T-cell (primary cell): ENCODE data around the gene VSTM2B. TPM values are rescaled to one million over a fixed set of nuclear protein-coding genes. Genes with fewer than 3 reads are reported as not detected.

ENCODE experiments used
- ATAC-seq, 4 experiments: fragments of 200-7000 bp in 3 of 4; fragments of 150-1000 bp in 1 of 4; cut with Tn5 transposase; replicated peaks in 1 of 4; 1 replicate in 3 of 4; 2 replicates in 1 of 4; pipeline ENCODE4 v1.10.0; 2021; ENCODE audit warnings: moderate library complexity in 3 of 4, mild to moderate bottlenecking in 2 of 4, moderate number of reproducible peaks in 1 of 4
- CTCF ChIA-PET, 2 donors: fragments of 300-600 bp; sonication (Branson Sonifier 250); formaldehyde crosslinking; loops; one replicate each; lab custom pipeline; 2022; ENCODE audit warnings: antibody characterized with exemption in 2 of 2; lab: Charles Lee
- POLR2A ChIA-PET, 2 donors: fragments of 300-600 bp; sonication (Branson Sonifier 250); formaldehyde crosslinking; loops; one replicate each; lab custom pipeline; 2022; ENCODE audit warnings: antibody characterized with exemption in 2 of 2; lab: Charles Lee
- DNase-seq, 35 experiments: peaks; one replicate each; pipeline versions ENCODE4 v3.0.0 to v3.0.0-alpha.2; 2013 to 2023
- H3K27ac ChIP-seq: one replicate; pipeline ENCODE4 v1.5.1; 2013; ENCODE audit warnings: low read length
- H3K27me3 ChIP-seq, 2 experiments: replicated peaks in 1 of 2; 1 replicate in 1 of 2; 2 replicates in 1 of 2; pipeline versions ENCODE4 v1.6.1 to v1.7.0; 2013; ENCODE audit warnings: low read length in 1 of 2, mixed read lengths in 1 of 2; ENCODE audit not compliant: control insufficient read depth in 2 of 2, insufficient read depth in 2 of 2; ENCODE audit errors: extremely low read depth in 1 of 2
- H3K36me3 ChIP-seq, 2 donors: 1 replicate in 1 of 2; 2 replicates in 1 of 2; pipeline versions ENCODE4 v1.6.1 to v1.7.0; 2013; ENCODE audit warnings: low read length in 1 of 2; ENCODE audit not compliant: control insufficient read depth in 2 of 2, insufficient read depth in 1 of 2; ENCODE audit errors: extremely low read depth in 1 of 2
- H3K4me1 ChIP-seq, 2 experiments: 1 replicate in 1 of 2; 2 replicates in 1 of 2; pipeline versions ENCODE4 v1.6.1 to v1.7.0; 2013; ENCODE audit warnings: low read length in 2 of 2, mixed read lengths in 1 of 2; ENCODE audit not compliant: insufficient read depth in 2 of 2, control insufficient read depth in 1 of 2; ENCODE audit errors: extremely low read depth in 1 of 2
- H3K4me3 ChIP-seq, 2 donors: 1 replicate in 1 of 2; 2 replicates in 1 of 2; pipeline versions ENCODE4 v1.5.1 to v1.7.0; 2013; ENCODE audit warnings: mild to moderate bottlenecking in 2 of 2, low read length in 1 of 2, moderate library complexity in 1 of 2; ENCODE audit not compliant: control insufficient read depth in 1 of 2; ENCODE audit errors: extremely low read depth in 1 of 2
- H3K9me3 ChIP-seq: 2 replicates; pipeline ENCODE4 v1.7.0; 2013
- H3K27ac Mint-ChIP-seq, 2 donors: one replicate each; pipeline ENCODE4 v1.8.0; 2020 to 2021; ENCODE audit warnings: mild to moderate bottlenecking in 2 of 2, mixed read lengths in 2 of 2
- H3K27me3 Mint-ChIP-seq, 2 donors: one replicate each; pipeline ENCODE4 v1.8.0; 2021 to 2022; ENCODE audit warnings: mixed read lengths in 2 of 2
- H3K36me3 Mint-ChIP-seq: one replicate; pipeline ENCODE4 v1.8.0; 2021; ENCODE audit warnings: mixed read lengths
- H3K4me1 Mint-ChIP-seq, 3 donors: one replicate each; pipeline ENCODE4 v1.8.0; 2020 to 2022; ENCODE audit warnings: mixed read lengths in 3 of 3, mild to moderate bottlenecking in 1 of 3
- H3K4me3 Mint-ChIP-seq, 3 donors: one replicate each; pipeline ENCODE4 v1.8.0; 2020 to 2022; ENCODE audit warnings: mild to moderate bottlenecking in 3 of 3, mixed read lengths in 3 of 3, moderate library complexity in 3 of 3
- H3K9me3 Mint-ChIP-seq, 3 donors: one replicate each; pipeline ENCODE4 v1.8.0; 2020 to 2022; ENCODE audit warnings: mixed read lengths in 3 of 3
- WGBS: methylation state at CpG from one replicate; pipeline ENCODE4 v1.1.5; 2013; ENCODE audit warnings: missing lambda C conversion rate; ENCODE audit not compliant: insufficient coverage; 5-methylcytosine and 5-hydroxymethylcytosine counted together
- total RNA-seq, 35 experiments: library from RNA in 6 of 35; stranded (reverse) in 6 of 35; fragments of 120-200 nt in 1 of 35; gene quantifications; one replicate each; pipeline versions ENCODE4 v1.2.1 to v1.2.4 and lab custom pipeline; 2013 to 2026

The VSTM2B gene
- total RNA-seq, 5 donors from 2014 or later (not counting 1 experiment from before 2014, with no cell fraction given), result not detected

DNA sequence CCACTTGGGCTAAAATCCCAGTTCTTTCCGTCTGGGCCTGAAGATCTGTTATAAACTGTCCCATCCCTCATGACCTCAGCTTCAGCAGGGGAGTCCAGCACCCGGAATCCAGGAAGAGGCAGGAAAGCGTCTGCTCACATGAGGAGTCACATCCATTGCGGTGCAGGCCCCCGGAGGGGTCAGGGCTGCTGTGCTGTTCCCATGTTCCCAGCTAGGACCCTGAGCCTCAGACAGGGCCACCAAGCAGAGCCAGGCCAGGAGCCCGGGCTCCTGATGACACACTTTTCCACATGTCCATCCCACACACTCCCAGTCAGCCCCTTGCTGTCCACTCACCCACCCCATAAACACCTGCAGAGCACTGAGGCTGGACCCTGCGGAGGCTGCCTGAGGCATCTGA is 45.3 kb upstream of the VSTM2B start:
- H3K4me3 Mint-ChIP-seq, result no peak overlapping the region
- Histone ChIP-seq H3K27me3 (peaks cover 0 to 64% of the 10 kb centered on the region in 2 experiments), H3K4me1 (no peaks in the 10 kb centered on the region), H3K9me3 (no peaks in the 10 kb centered on the region), H3K27ac (no peak overlapping the region), H3K4me3 (no peak overlapping the region), H3K36me3 (no peaks in the 10 kb centered on the region)
- no peak overlapping the region for H3K27ac Mint-ChIP-seq
- H3K9me3 Mint-ChIP-seq, result peaks cover 0 to 21% (median 10%) of the 10 kb centered on the region in 3 donors
- DNase-seq (no peak), ATAC-seq (no peak)
- peaks cover 24% of the 10 kb centered on the region in 2 donors for H3K27me3 Mint-ChIP-seq
- ChIA-PET CTCF (no interaction called here), POLR2A (no interaction called here)
- H3K36me3 Mint-ChIP-seq, result no peaks in the 10 kb centered on the region
- 64% methylated on average over 6 of the region's 7 CpGs for WGBS
- no peaks in the 10 kb centered on the region for H3K4me1 Mint-ChIP-seq

DNA sequence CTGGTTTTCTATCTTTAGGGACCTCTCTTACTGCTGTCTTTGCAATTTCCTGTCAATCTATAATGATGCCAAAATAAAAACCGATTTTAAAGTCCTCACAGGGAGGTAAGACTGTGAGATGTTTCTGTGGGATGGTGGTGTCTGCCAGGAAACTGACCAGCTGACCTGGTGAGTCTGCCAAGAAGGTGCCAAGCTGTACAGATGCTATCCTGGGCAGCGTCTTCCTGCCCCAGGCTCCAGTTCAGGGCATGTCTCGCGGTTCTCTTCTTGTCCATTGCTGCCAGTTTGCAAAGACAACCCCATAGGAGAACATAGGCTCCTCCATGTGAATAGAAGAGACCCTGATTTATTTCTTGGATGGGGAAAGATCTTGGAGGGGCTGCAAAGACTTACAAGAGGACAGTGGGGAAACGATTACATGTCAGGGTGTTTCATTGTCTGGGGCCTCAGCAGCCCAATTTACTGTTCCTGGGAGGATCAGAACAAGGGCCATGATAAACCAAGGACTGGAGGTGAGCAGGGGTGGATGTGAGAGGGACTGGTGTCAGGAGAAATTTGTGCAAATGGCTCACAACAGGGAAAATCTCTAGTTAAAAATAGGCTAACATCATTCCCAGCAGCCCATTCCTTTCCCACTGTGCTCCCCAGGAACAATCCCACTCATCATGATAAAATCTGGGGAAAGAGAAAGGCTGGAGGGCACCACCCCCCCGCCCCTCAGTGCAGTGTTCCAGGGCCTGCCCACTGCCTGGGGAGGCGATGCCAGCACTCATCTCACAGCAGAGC is 42.7 kb upstream of the VSTM2B start:
- H3K4me1 Mint-ChIP-seq, result no peaks in the 10 kb centered on the region
- ChIA-PET CTCF (no interaction called here), POLR2A (no interaction called here)
- H3K4me3 Mint-ChIP-seq, result no peak overlapping the region
- no peaks in the 10 kb centered on the region for H3K36me3 Mint-ChIP-seq
- H3K9me3 Mint-ChIP-seq, result peaks cover 0 to 21% (median 10%) of the 10 kb centered on the region in 3 donors
- 69% methylated on average over 4 of the region's 7 CpGs for WGBS
- Histone ChIP-seq H3K27ac (no peak overlapping the region), H3K27me3 (peaks cover 0 to 55% of the 10 kb centered on the region in 2 experiments), H3K4me3 (no peak overlapping the region), H3K36me3 (no peaks in the 10 kb centered on the region), H3K9me3 (no peaks in the 10 kb centered on the region), H3K4me1 (no peaks in the 10 kb centered on the region)
- H3K27me3 Mint-ChIP-seq, result peaks cover 19 to 23% of the 10 kb centered on the region in 2 donors
- ATAC-seq (no peak), DNase-seq (no peak)
- no peak overlapping the region for H3K27ac Mint-ChIP-seq

DNA sequence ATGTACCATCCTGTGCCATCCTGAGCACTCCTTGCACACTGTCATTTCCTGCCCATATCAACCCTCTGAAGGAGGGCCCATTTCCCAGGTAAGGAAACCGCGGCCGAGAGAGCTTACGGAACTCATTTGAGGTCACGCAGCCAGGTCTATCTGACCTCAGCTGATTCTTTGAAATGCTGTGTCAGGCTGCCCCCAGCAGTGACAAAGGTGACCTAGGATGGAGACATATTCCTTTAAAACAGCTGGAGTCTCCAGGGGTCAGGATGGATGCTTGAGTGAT is 42.2 kb upstream of the VSTM2B start:
- no peak for ATAC-seq
- Histone ChIP-seq H3K27ac (no peak overlapping the region), H3K27me3 (peaks cover 0 to 57% of the 10 kb centered on the region in 2 experiments), H3K36me3 (no peaks in the 10 kb centered on the region), H3K4me1 (no peaks in the 10 kb centered on the region), H3K9me3 (no peaks in the 10 kb centered on the region), H3K4me3 (no peak overlapping the region)
- peaks cover 0 to 21% (median 10%) of the 10 kb centered on the region in 3 donors for H3K9me3 Mint-ChIP-seq
- H3K27ac Mint-ChIP-seq, result no peak overlapping the region
- no peaks in the 10 kb centered on the region for H3K4me1 Mint-ChIP-seq
- 100% methylated on average over 5 of the region's 5 CpGs for WGBS
- ChIA-PET CTCF (no interaction called here), POLR2A (no interaction called here)
- no peak overlapping the region for H3K4me3 Mint-ChIP-seq
- DNase-seq, result no peak
- H3K36me3 Mint-ChIP-seq, result no peaks in the 10 kb centered on the region
- H3K27me3 Mint-ChIP-seq, result peaks cover 19 to 25% of the 10 kb centered on the region in 2 donors

DNA sequence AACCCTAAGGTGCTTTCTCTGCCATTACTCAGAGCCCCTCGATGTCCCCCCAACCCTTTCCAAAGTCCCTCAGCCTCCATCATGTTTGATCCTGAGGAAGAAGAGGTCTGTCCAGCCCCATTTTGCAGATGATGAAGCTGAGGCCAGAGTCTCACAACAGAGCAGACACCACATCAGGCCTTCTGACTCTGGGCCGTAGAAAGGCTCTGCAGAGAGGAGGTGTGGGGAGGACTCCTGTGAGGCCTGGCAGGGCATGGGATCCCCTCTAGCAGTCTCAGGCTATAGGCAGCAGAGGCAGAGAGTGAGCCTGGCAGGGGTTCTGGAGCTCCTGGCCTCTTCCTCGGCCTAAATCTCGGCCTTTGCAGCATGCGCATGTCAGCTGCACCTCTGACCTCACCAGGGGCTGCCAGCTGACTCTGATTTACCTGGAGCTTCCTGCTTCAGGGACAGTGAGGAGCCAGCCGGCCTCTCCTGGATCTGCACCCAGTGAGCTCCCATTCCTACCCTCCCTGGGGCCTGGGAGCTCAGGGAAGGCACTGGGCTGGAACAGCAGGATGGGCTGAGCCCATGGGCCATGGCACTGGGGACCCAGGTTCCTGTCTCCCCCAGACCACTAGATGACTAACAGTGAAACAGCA is 41.7 kb upstream of the VSTM2B start:
- 58% methylated on average over 6 of the region's 6 CpGs for WGBS
- no peak for DNase-seq
- Histone ChIP-seq H3K36me3 (no peaks in the 10 kb centered on the region), H3K9me3 (no peaks in the 10 kb centered on the region), H3K4me1 (no peaks in the 10 kb centered on the region), H3K4me3 (no peak overlapping the region), H3K27ac (no peak overlapping the region), H3K27me3 (peaks cover 0 to 54% of the 10 kb centered on the region in 2 experiments)
- Mint-ChIP-seq H3K9me3 (peaks cover 0 to 21% (median 10%) of the 10 kb centered on the region in 3 donors), H3K27ac (no peak overlapping the region), H3K36me3 (no peaks in the 10 kb centered on the region), H3K27me3 (peaks cover 19 to 23% of the 10 kb centered on the region in 2 donors), H3K4me1 (no peaks in the 10 kb centered on the region), H3K4me3 (no peak overlapping the region)
- POLR2A ChIA-PET, result no interaction called here
- ATAC-seq, result no peak
- CTCF ChIA-PET, result no interaction called here

DNA sequence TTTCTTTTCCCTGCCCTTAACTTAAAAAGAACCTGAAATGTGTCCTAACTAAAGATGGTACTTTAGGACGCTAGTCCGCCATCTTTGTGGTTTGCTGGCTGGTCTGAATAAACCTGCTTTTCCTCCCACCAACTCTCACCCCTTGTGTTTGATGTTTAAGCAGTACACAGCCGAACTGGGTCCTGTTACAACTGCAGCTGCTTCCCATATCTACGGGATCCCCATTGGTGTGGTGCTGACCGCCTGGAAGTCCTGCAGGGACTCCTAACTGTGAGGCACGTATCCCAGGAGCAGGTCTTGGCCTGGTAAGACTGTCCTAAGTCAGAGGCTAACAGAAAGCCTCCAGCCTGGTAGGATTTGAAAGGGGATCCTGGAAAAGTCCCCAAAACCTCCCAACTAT is 40.9 kb upstream of the VSTM2B start:
- Mint-ChIP-seq H3K27ac (no peak overlapping the region), H3K4me1 (no peaks in the 10 kb centered on the region), H3K4me3 (no peak overlapping the region), H3K36me3 (no peaks in the 10 kb centered on the region), H3K9me3 (peaks cover 0 to 18% (median 10%) of the 10 kb centered on the region in 3 donors), H3K27me3 (peaks cover 15 to 25% of the 10 kb centered on the region in 2 donors)
- no peak overlapping the region for H3K27ac ChIP-seq
- no peaks in the 10 kb centered on the region for H3K4me1 ChIP-seq
- ChIA-PET POLR2A (interaction anchor here in 1 of 2 donors (0.6 kb wide), 1 partner anchor 35 kb away, joined by 5 read pairs; no protein-coding TSS in a partner anchor), CTCF (no interaction called here)
- WGBS, result no CpG with 5 or more reads among the region's 6 CpGs
- H3K4me3 ChIP-seq, result no peak overlapping the region
- no peak for DNase-seq
- peaks cover 0 to 46% of the 10 kb centered on the region in 2 experiments for H3K27me3 ChIP-seq
- no peaks in the 10 kb centered on the region for H3K9me3 ChIP-seq
- H3K36me3 ChIP-seq, result no peaks in the 10 kb centered on the region
- ATAC-seq, result no peak

- H3K4me1 ChIP-seq, result no peaks in the 10 kb centered on the region
- peaks cover 18 to 30% of the 10 kb centered on the region in 2 donors for H3K27me3 Mint-ChIP-seq
- ChIA-PET CTCF (no interaction called here), POLR2A (no interaction called here)
- no peaks in the 10 kb centered on the region for H3K36me3 ChIP-seq
- peaks cover 0 to 44% of the 10 kb centered on the region in 2 experiments for H3K27me3 ChIP-seq
- H3K4me3 ChIP-seq, result no peak overlapping the region
- no peak overlapping the region for H3K27ac ChIP-seq
- H3K4me3 Mint-ChIP-seq, result no peak overlapping the region
- no CpG with 5 or more reads among the region's 7 CpGs for WGBS
- H3K9me3 ChIP-seq, result no peaks in the 10 kb centered on the region
- no peaks in the 10 kb centered on the region for H3K4me1 Mint-ChIP-seq
- ATAC-seq (no peak), DNase-seq (peak in 1 of 35 experiments; percentile 11)
- no peaks in the 10 kb centered on the region for H3K36me3 Mint-ChIP-seq
- no peak overlapping the region for H3K27ac Mint-ChIP-seq
- H3K9me3 Mint-ChIP-seq, result peaks cover 0 to 18% (median 9%) of the 10 kb centered on the region in 3 donors
These were observed 40.5 kb upstream of the VSTM2B start for GRCh38 chr19:29485293-29485692.
